ENCODE data around the gene PHF5A. TPM values are rescaled to one million over a fixed set of nuclear protein-coding genes. Genes with fewer than 3 reads are reported as not detected.
A peak's percentile ranks its signal among the peaks of the same experiment; 100 is the strongest.

Gene PHF5A
- total and polyA plus RNA-seq, 10 donors: 29.6 to 67.5 (median 37.4) TPM

GRCh38 chr22:41429232-41429950, 39.1 kb downstream of the PHF5A start:
- Histone ChIP-seq H3K36me3 (peaks cover 3 to 97% (median 41%) of the 10 kb centered on the region in 6 donors), H3K9me3 (no peaks in the 10 kb centered on the region), H3K4me3 (no peak overlapping the region), H3K27me3 (replicated peaks in 1 of 7) (no peaks in the 10 kb centered on the region), H3K4me1 (peaks cover 0 to 27% (median 4%) of the 10 kb centered on the region in 6 donors), H3K27ac (peak overlapping the region in 1 of 8 donors; percentile 5)
- intact Hi-C loops (cut with DNase I; ENCODE audit: low total_unique reads): no loop called here
- 87 to 96% (median 92%) methylated on average over 9 to 13 of the region's 13 CpGs for WGBS, 5 donors
- peak in 1 of 3 donors; percentile 35 for TF ChIP-seq POLR2AphosphoS5 (IDR thresholded peaks at IDR 0.05)
- TF ChIP-seq POLR2A (IDR thresholded peaks at IDR 0.05): no peak
- TF ChIP-seq CTCF (IDR thresholded peaks at IDR 0.05 in 8 of 11, conservative IDR thresholded peaks at IDR 0.05 in 3 of 11): no peak
- DNase-seq: no peak

- intact Hi-C loops (cut with DNase I; ENCODE audit: low total_unique reads): no loop called here
- Histone ChIP-seq H3K27ac (peak overlapping the region in 3 of 8 donors; percentile 15 to 50 (median 30)), H3K36me3 (peaks cover 0 to 86% (median 37%) of the 10 kb centered on the region in 6 donors), H3K27me3 (replicated peaks in 1 of 7) (no peaks in the 10 kb centered on the region), H3K4me1 (peaks cover 0 to 34% (median 14%) of the 10 kb centered on the region in 6 donors), H3K4me3 (no peak overlapping the region), H3K9me3 (no peaks in the 10 kb centered on the region)
- TF ChIP-seq CTCF (IDR thresholded peaks at IDR 0.05 in 8 of 11, conservative IDR thresholded peaks at IDR 0.05 in 3 of 11) (no peak), POLR2AphosphoS5 (IDR thresholded peaks at IDR 0.05) (no peak), POLR2A (IDR thresholded peaks at IDR 0.05) (no peak)
- DNase-seq: no peak
- 61 to 73% (median 66%) methylated on average over 8 to 9 of the region's 9 CpGs for WGBS, 5 donors
Measured at GRCh38 chr22:41425660-41426365, 42.7 kb downstream of the PHF5A start.

- 91 to 97% (median 97%) methylated on average over 9 of the region's 9 CpGs for WGBS, 5 donors
- peak overlapping the region in 6 of 8 donors; percentile 43 to 82 (median 73) for H3K27ac ChIP-seq
- no peak for DNase-seq
- no peaks in the 10 kb centered on the region for H3K27me3 ChIP-seq (replicated peaks in 1 of 7)
- H3K9me3 ChIP-seq: no peaks in the 10 kb centered on the region
- TF ChIP-seq POLR2AphosphoS5 (IDR thresholded peaks at IDR 0.05): no peak
- intact Hi-C loops (cut with DNase I; ENCODE audit: low total_unique reads): no loop called here
- H3K4me3 ChIP-seq: no peak overlapping the region
- H3K4me1 ChIP-seq: peaks cover 24 to 84% (median 58%) of the 10 kb centered on the region in 6 donors
- peaks cover 0 to 21% (median 10%) of the 10 kb centered on the region in 6 donors for H3K36me3 ChIP-seq
Measured at GRCh38 chr22:41418717-41419116, 49.8 kb downstream of the PHF5A start.

GRCh38 chr22:41417622-41418390, 50.7 kb downstream of the PHF5A start:
- Histone ChIP-seq H3K27ac (peak overlapping the region in 7 of 8 donors; percentile 27 to 82 (median 72)), H3K4me3 (no peak overlapping the region), H3K9me3 (no peaks in the 10 kb centered on the region), H3K4me1 (peaks cover 27 to 83% (median 56%) of the 10 kb centered on the region in 6 donors), H3K36me3 (peaks cover 0 to 12% (median 1%) of the 10 kb centered on the region in 6 donors), H3K27me3 (replicated peaks in 1 of 7) (no peaks in the 10 kb centered on the region)
- intact Hi-C loops (cut with DNase I; ENCODE audit: low total_unique reads): no loop called here
- WGBS, 5 donors: 66 to 93% (median 74%) methylated on average over 7 to 13 of the region's 13 CpGs
- DNase-seq: peak; percentile 90
- no peak for TF ChIP-seq CTCF (IDR thresholded peaks at IDR 0.05 in 8 of 11, conservative IDR thresholded peaks at IDR 0.05 in 3 of 11)
- TF ChIP-seq POLR2AphosphoS5 (IDR thresholded peaks at IDR 0.05): peak; percentile 91 to 93 (median 92)
- TF ChIP-seq POLR2A (IDR thresholded peaks at IDR 0.05): no peak

Data from spleen (tissue), 11 donors.